Stimulated activated CD8-positive, alpha-beta memory T cell treated with anti-CD3 and anti-CD28 coated beads, Interleukin-4, amount 100 ng/mL, for 48 hours (primary cell): ENCODE data around the gene ACKR1.

Experiments used
- DNase-seq: peaks from one replicate; pipeline ENCODE4 v3.0.0-alpha.2; 2020

The ACKR1 gene

GRCh38 chr1:159204161-159205141, at the start of gene ACKR1:
Gene ACKR1 (plus strand): TSS chr1:159204875. CDS start chr1:159204960, 85 bp downstream.
- no peak for DNase-seq

- peak; percentile 78 for DNase-seq
These were observed 43.5 kb upstream of the ACKR1 start for GRCh38 chr1:159161001-159161718.

- no peak for DNase-seq
These were observed 43.0 kb upstream of the ACKR1 start for GRCh38 chr1:159161719-159162026.

GRCh38 chr1:159162516-159163265, 42.0 kb upstream of the ACKR1 start:
- DNase-seq = no peak

GRCh38 chr1:159163614-159164228, 41.0 kb upstream of the ACKR1 start:
- no peak for DNase-seq

- no peak for DNase-seq
These were observed 36.6 kb upstream of the ACKR1 start for GRCh38 chr1:159168043-159168442.

GRCh38 chr1:159170639-159171038, 34.0 kb upstream of the ACKR1 start:
- DNase-seq = no peak

- no peak for DNase-seq
These were observed 33.4 kb upstream of the ACKR1 start, which contains the start of gene CADM3 for GRCh38 chr1:159171254-159171687. Gene CADM3 (plus strand): TSS chr1:159171615. CDS start chr1:159171766, 151 bp downstream.

- no peak for DNase-seq
These were observed 32.8 kb upstream of the ACKR1 start for GRCh38 chr1:159171688-159172501.

- DNase-seq = no peak
These were observed 31.9 kb upstream of the ACKR1 start for GRCh38 chr1:159172614-159173291.

GRCh38 chr1:159173320-159173719, 31.4 kb upstream of the ACKR1 start:
- DNase-seq = no peak

GRCh38 chr1:159175571-159175970, 29.1 kb upstream of the ACKR1 start:
- no peak for DNase-seq

GRCh38 chr1:159177272-159177907, 27.3 kb upstream of the ACKR1 start:
- peak; percentile 33 for DNase-seq

- DNase-seq = no peak
These were observed 24.8 kb upstream of the ACKR1 start for GRCh38 chr1:159179906-159180305.

- no peak for DNase-seq
These were observed 24.2 kb upstream of the ACKR1 start for GRCh38 chr1:159180516-159180915.

- no peak for DNase-seq
These were observed 23.2 kb upstream of the ACKR1 start for GRCh38 chr1:159181328-159182024.

GRCh38 chr1:159184201-159184600, 20.5 kb upstream of the ACKR1 start:
- no peak for DNase-seq

GRCh38 chr1:159185121-159185520, 19.6 kb upstream of the ACKR1 start:
- DNase-seq = no peak

- DNase-seq = no peak
These were observed 17.6 kb upstream of the ACKR1 start for GRCh38 chr1:159187033-159187432.
